ENCODE results near the gene SETDB1. TPM values are rescaled to one million over a fixed set of nuclear protein-coding genes. Genes with fewer than 3 reads are reported as not detected.

SETDB1 gene
- total RNA-seq, 1 experiment from 2014 or later: 64.9 TPM

GRCh38 chr1:151002051-151002450, 75.9 kb downstream of the SETDB1 start:
- DNase-seq: no peak
- BruUV-seq (replicated peaks): no TSS peak
- CTCF ChIA-PET: no interaction called here
- Mint-ChIP-seq H3K9me3 (ENCODE audit: low read depth, unreplicated experiment) (no peaks in the 10 kb centered on the region), H3K4me1 (ENCODE audit: low read depth, unreplicated experiment) (peaks cover 17% of the 10 kb centered on the region), H3K4me3 (ENCODE audit: low read depth, unreplicated experiment) (no peak overlapping the region), H3K27ac (ENCODE audit: unreplicated experiment) (no peak overlapping the region), H3K27me3 (ENCODE audit: unreplicated experiment) (no peaks in the 10 kb centered on the region), H3K36me3 (ENCODE audit: insufficient read depth, unreplicated experiment) (peaks cover 15% of the 10 kb centered on the region)
- TF ChIP-seq CTCF (IDR thresholded peaks at IDR 0.05; ENCODE audit: unreplicated experiment): no peak
- intact Hi-C loops (cut with micrococcal nuclease; ENCODE audit: unreplicated experiment): no loop called here

- Mint-ChIP-seq H3K4me3 (ENCODE audit: low read depth, unreplicated experiment) (no peak overlapping the region), H3K4me1 (ENCODE audit: low read depth, unreplicated experiment) (peaks cover 23% of the 10 kb centered on the region), H3K36me3 (ENCODE audit: insufficient read depth, unreplicated experiment) (peaks cover 20% of the 10 kb centered on the region), H3K27me3 (ENCODE audit: unreplicated experiment) (no peaks in the 10 kb centered on the region), H3K9me3 (ENCODE audit: low read depth, unreplicated experiment) (no peaks in the 10 kb centered on the region), H3K27ac (ENCODE audit: unreplicated experiment) (no peak overlapping the region)
- CTCF ChIA-PET: interaction anchor here (2.6 kb wide), 1 partner anchor 21 kb away, joined by 10 read pairs; the partner anchor contains the start of gene ANXA9
- no TSS peak for BruUV-seq (replicated peaks)
- DNase-seq: no peak
- TF ChIP-seq CTCF (IDR thresholded peaks at IDR 0.05; ENCODE audit: unreplicated experiment): no peak
- intact Hi-C loops (cut with micrococcal nuclease; ENCODE audit: unreplicated experiment): no loop called here
Observed at GRCh38 chr1:151002611-151003010, 76.4 kb downstream of the SETDB1 start.

GRCh38 chr1:151003180-151003579, 77.0 kb downstream of the SETDB1 start:
- CTCF ChIA-PET: interaction anchor here (2.6 kb wide), 1 partner anchor 22 kb away, joined by 10 read pairs; the partner anchor contains the start of gene ANXA9
- no TSS peak for BruUV-seq (replicated peaks)
- no peaks in the 10 kb centered on the region for H3K27me3 Mint-ChIP-seq (ENCODE audit: unreplicated experiment)

GRCh38 chr1:151005729-151006319, 79.7 kb downstream of the SETDB1 start:
- Mint-ChIP-seq H3K27ac (ENCODE audit: unreplicated experiment) (peak overlapping the region; percentile 95), H3K36me3 (ENCODE audit: insufficient read depth, unreplicated experiment) (peaks cover 43% of the 10 kb centered on the region), H3K27me3 (ENCODE audit: unreplicated experiment) (no peaks in the 10 kb centered on the region), H3K9me3 (ENCODE audit: low read depth, unreplicated experiment) (no peaks in the 10 kb centered on the region), H3K4me3 (ENCODE audit: low read depth, unreplicated experiment) (peak overlapping the region; percentile 96), H3K4me1 (ENCODE audit: low read depth, unreplicated experiment) (peaks cover 37% of the 10 kb centered on the region)
- TF ChIP-seq CTCF (IDR thresholded peaks at IDR 0.05; ENCODE audit: unreplicated experiment): no peak
- peak; percentile 12 for DNase-seq
- no TSS peak for BruUV-seq (replicated peaks)
- intact Hi-C loops (cut with micrococcal nuclease; ENCODE audit: unreplicated experiment): loop anchor here (5.0 kb wide), 1 partner anchor 129 kb away; the partner anchor contains the start of gene ARNT
- CTCF ChIA-PET: interaction anchor here (0.7 to 2.5 kb wide), 10 partner anchors 8 to 94 kb away, joined by 3 to 26 read pairs (median 7); partner anchors contain the start of genes ANXA9 and GABPB2

More at GRCh38 chr1:151003180-151003579, 77.0 kb downstream of the SETDB1 start:
- no peak for DNase-seq
- intact Hi-C loops (cut with micrococcal nuclease; ENCODE audit: unreplicated experiment): no loop called here
- Mint-ChIP-seq H3K36me3 (ENCODE audit: insufficient read depth, unreplicated experiment) (peaks cover 26% of the 10 kb centered on the region), H3K4me3 (ENCODE audit: low read depth, unreplicated experiment) (no peak overlapping the region), H3K4me1 (ENCODE audit: low read depth, unreplicated experiment) (peaks cover 28% of the 10 kb centered on the region), H3K9me3 (ENCODE audit: low read depth, unreplicated experiment) (no peaks in the 10 kb centered on the region), H3K27ac (ENCODE audit: unreplicated experiment) (no peak overlapping the region)
- TF ChIP-seq CTCF (IDR thresholded peaks at IDR 0.05; ENCODE audit: unreplicated experiment): no peak

All from Calu3 (cell line).